Smooth muscle cell (in vitro differentiated cells): Measurements from ENCODE around the gene NOM1. TPM values are rescaled to one million over a fixed set of nuclear protein-coding genes. Genes with fewer than 3 reads are reported as not detected.
A peak's percentile ranks its signal among the peaks of the same experiment; 100 is the strongest.

Experiments
- DNase-seq: peaks from one replicate; lab custom pipeline; 2025; ENCODE audit not compliant: unreplicated experiment; lab: John Stamatoyannopoulos, UW
- H2AFZ ChIP-seq: fragments of 200-600 bp; sonication (generic); 2 replicates; pipeline ENCODE4 v1.6.0; 2016; ENCODE audit warnings: antibody characterized with exemption, low read depth, mild to moderate bottlenecking
- H3F3A ChIP-seq: fragments of 200-600 bp; sonication (generic); 2 replicates; pipeline ENCODE4 v1.6.0; 2017; ENCODE audit warnings: antibody characterized with exemption, low read depth
- H3K27ac ChIP-seq: fragments of 200-600 bp; sonication (generic); 2 replicates; pipeline ENCODE4 v1.5.1; 2016; ENCODE audit warnings: low read depth, mild to moderate bottlenecking
- H3K27me3 ChIP-seq: fragments of 200-600 bp; sonication (generic); 2 replicates; pipeline ENCODE4 v1.6.1; 2016; ENCODE audit warnings: low read depth, mild to moderate bottlenecking
- H3K36me3 ChIP-seq: fragments of 200-600 bp; sonication (generic); 2 replicates; pipeline ENCODE4 v1.5.1; 2016; ENCODE audit warnings: low read depth
- H3K4me1 ChIP-seq: fragments of 200-600 bp; sonication (generic); 2 replicates; pipeline ENCODE4 v1.5.1; 2016; ENCODE audit warnings: low read depth
- H3K4me2 ChIP-seq: fragments of 200-600 bp; sonication (generic); 2 replicates; pipeline ENCODE4 v1.6.0; 2016; ENCODE audit warnings: mild to moderate bottlenecking
- H3K4me3 ChIP-seq: fragments of 200-600 bp; sonication (generic); 2 replicates; pipeline ENCODE4 v1.5.1; 2016; ENCODE audit warnings: mild to moderate bottlenecking
- H3K79me2 ChIP-seq: fragments of 200-600 bp; sonication (generic); 2 replicates; pipeline ENCODE4 v1.6.0; 2016; ENCODE audit warnings: low read depth, mild to moderate bottlenecking
- H3K9ac ChIP-seq: fragments of 200-600 bp; sonication (generic); 2 replicates; pipeline ENCODE4 v1.6.0; 2016; ENCODE audit warnings: low read depth
- H3K9me3 ChIP-seq: fragments of 200-600 bp; sonication (generic); replicated peaks from 2 replicates; pipeline ENCODE4 v1.5.1; 2016; ENCODE audit warnings: low read depth
- H4K20me1 ChIP-seq: fragments of 200-600 bp; sonication (generic); 2 replicates; pipeline ENCODE4 v1.6.0; 2016; ENCODE audit warnings: low read depth
- WGBS: methylation state at CpG from one replicate; pipeline ENCODE4 v1.1.7; 2016; ENCODE audit warnings: low lambda C conversion rate; 5-methylcytosine and 5-hydroxymethylcytosine counted together
- polyA plus RNA-seq: library from polyadenylated mRNA; unstranded; fragments of >200 nt; fragmentation: Nextera tagmentation; extraction: Ambion mirVana; gene quantifications from 2 replicates; pipeline ENCODE4 v1.2.1, GENCODE V29; 2016
- total RNA-seq: library from RNA; depleted of rRNA; stranded (reverse); fragments of >200 nt; gene quantifications from 2 replicates; pipeline ENCODE4 v1.2.3, GENCODE V29; 2014
- TF ChIP-seq, protein P1 (sequence below): fragments of 200-600 bp; sonication (generic); IDR thresholded peaks from 2 replicates; pipeline ENCODE4 v1.5.1; 2017; ENCODE audit warnings: borderline replicate concordance, mild to moderate bottlenecking, antibody characterized with exemption; ENCODE audit not compliant: insufficient read depth, poor library complexity, severe bottlenecking

Gene NOM1
- total and polyA plus RNA-seq, 2 experiments from 2014 or later: 9.7 to 11.4 TPM

DNA sequence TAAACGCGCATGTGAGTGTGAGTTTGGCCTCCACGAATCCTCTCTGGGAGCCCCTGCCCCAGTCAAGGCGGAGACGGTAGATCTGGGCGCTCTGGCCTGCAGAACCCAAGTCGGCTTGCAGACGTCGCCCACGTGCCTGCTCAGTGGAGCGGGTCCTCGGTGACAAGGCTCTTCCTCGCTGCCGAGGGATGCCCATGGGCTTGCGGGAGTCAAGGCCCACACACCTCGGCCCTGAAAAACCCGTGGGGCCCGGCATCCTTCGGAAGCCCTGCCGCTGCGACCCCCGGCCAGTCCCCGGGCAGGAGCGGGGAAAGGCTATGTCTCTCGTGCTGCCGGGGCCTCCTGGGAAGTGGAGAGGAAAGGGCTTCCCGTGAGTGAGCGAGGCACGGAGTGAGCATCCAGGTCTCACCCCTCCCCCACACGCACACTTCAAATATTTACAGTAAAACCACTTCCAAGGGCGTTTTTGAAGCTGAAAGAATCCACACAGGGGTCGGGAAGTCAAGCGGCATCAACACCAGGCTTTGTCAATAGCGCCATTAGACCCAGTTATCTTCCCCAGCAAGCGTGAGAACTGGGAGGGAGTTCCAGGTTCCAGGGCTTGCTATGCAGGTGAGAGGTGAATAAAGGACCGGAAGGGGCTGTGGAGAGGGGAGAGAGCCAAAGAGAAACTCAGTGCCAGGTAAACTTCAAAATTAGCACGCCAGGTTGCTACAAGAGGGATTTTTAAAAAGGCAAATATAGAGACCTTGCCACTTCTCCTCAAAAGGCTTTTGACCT is 62.0 kb downstream of the NOM1 start:
- no peaks in the 10 kb centered on the region for H3K9me3 ChIP-seq
- no peak overlapping the region for H2AFZ ChIP-seq
- no peaks in the 10 kb centered on the region for H3F3A ChIP-seq
- no peak for DNase-seq
- peak overlapping the region; percentile 81 for H3K4me2 ChIP-seq
- peak overlapping the region; percentile 50 for H3K4me3 ChIP-seq
- H4K20me1 ChIP-seq: no peaks in the 10 kb centered on the region
- TF ChIP-seq, protein P1, sequence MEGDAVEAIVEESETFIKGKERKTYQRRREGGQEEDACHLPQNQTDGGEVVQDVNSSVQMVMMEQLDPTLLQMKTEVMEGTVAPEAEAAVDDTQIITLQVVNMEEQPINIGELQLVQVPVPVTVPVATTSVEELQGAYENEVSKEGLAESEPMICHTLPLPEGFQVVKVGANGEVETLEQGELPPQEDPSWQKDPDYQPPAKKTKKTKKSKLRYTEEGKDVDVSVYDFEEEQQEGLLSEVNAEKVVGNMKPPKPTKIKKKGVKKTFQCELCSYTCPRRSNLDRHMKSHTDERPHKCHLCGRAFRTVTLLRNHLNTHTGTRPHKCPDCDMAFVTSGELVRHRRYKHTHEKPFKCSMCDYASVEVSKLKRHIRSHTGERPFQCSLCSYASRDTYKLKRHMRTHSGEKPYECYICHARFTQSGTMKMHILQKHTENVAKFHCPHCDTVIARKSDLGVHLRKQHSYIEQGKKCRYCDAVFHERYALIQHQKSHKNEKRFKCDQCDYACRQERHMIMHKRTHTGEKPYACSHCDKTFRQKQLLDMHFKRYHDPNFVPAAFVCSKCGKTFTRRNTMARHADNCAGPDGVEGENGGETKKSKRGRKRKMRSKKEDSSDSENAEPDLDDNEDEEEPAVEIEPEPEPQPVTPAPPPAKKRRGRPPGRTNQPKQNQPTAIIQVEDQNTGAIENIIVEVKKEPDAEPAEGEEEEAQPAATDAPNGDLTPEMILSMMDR: no peak
- H3K27me3 ChIP-seq: peaks cover 97% of the 10 kb centered on the region
- no peaks in the 10 kb centered on the region for H3K36me3 ChIP-seq
- no peak overlapping the region for H3K27ac ChIP-seq
- no peaks in the 10 kb centered on the region for H3K79me2 ChIP-seq
- H3K9ac ChIP-seq: no peak overlapping the region
- H3K4me1 ChIP-seq: no peaks in the 10 kb centered on the region
- 4% methylated on average over 37 of the region's 37 CpGs for WGBS

DNA sequence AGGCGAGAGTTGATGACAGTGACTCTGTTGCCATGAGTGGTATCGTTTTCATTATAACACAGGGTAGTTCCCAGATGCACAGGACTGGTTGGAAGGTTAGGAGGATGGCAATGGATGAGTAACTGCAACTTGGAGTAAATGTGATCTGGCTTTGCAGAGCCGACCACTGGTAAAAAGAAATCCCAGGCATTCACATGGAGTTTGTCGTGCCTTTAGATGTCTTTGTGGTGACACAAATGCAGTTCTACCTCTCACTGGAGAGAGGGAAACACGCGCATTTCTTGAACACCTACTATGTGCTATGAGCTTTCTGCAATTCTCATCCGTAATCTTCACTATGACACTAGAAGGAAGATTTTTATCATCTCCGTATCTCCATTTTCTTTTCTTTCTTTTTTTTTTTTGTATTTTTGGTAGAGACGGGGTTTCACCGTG is 62.6 kb downstream of the NOM1 start:
- H3K4me1 ChIP-seq: no peaks in the 10 kb centered on the region
- no peaks in the 10 kb centered on the region for H3F3A ChIP-seq
- TF ChIP-seq, protein P1: no peak
- peaks cover 97% of the 10 kb centered on the region for H3K27me3 ChIP-seq
- DNase-seq: no peak
- no peak overlapping the region for H3K4me3 ChIP-seq
- H3K36me3 ChIP-seq: no peaks in the 10 kb centered on the region
- H3K9ac ChIP-seq: no peak overlapping the region
- H4K20me1 ChIP-seq: no peaks in the 10 kb centered on the region
- WGBS: 22% methylated on average over 10 of the region's 10 CpGs
- no peaks in the 10 kb centered on the region for H3K79me2 ChIP-seq
- H2AFZ ChIP-seq: no peak overlapping the region
- H3K27ac ChIP-seq: no peak overlapping the region
- no peaks in the 10 kb centered on the region for H3K9me3 ChIP-seq
- H3K4me2 ChIP-seq: no peak overlapping the region

DNA sequence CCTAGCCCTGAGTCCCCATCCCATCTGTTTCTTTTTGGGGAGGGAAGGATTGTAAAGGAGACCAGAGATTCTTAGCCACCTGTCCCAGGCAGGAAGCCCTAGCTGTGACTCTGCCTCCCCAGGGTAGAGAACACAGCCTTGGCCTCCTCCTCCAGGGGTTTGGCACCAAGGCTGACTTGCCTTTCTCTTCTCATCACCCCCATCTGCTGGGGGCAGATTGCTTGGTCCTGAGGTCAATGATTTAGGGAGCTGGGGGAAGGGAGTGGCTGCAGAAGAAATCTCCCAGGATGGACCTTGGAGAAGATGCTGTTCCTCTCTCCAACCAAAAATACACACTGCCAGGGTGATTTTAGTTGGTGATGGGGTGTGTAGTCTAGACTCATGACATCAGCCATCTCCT is 63.6 kb downstream of the NOM1 start:
- H4K20me1 ChIP-seq: no peaks in the 10 kb centered on the region
- no peaks in the 10 kb centered on the region for H3F3A ChIP-seq
- no peaks in the 10 kb centered on the region for H3K79me2 ChIP-seq
- H3K4me2 ChIP-seq: no peak overlapping the region
- H3K27me3 ChIP-seq: peaks cover 97% of the 10 kb centered on the region
- no peaks in the 10 kb centered on the region for H3K36me3 ChIP-seq
- DNase-seq: no peak
- H3K27ac ChIP-seq: no peak overlapping the region
- H3K4me3 ChIP-seq: no peak overlapping the region
- no peaks in the 10 kb centered on the region for H3K4me1 ChIP-seq
- TF ChIP-seq, protein P1: no peak
- no peak overlapping the region for H2AFZ ChIP-seq
- H3K9ac ChIP-seq: no peak overlapping the region
- H3K9me3 ChIP-seq: no peaks in the 10 kb centered on the region
